ENCODE results near the gene DNMT3B.
A peak's percentile ranks its signal among the peaks of the same experiment; 100 is the strongest.

DNA sequence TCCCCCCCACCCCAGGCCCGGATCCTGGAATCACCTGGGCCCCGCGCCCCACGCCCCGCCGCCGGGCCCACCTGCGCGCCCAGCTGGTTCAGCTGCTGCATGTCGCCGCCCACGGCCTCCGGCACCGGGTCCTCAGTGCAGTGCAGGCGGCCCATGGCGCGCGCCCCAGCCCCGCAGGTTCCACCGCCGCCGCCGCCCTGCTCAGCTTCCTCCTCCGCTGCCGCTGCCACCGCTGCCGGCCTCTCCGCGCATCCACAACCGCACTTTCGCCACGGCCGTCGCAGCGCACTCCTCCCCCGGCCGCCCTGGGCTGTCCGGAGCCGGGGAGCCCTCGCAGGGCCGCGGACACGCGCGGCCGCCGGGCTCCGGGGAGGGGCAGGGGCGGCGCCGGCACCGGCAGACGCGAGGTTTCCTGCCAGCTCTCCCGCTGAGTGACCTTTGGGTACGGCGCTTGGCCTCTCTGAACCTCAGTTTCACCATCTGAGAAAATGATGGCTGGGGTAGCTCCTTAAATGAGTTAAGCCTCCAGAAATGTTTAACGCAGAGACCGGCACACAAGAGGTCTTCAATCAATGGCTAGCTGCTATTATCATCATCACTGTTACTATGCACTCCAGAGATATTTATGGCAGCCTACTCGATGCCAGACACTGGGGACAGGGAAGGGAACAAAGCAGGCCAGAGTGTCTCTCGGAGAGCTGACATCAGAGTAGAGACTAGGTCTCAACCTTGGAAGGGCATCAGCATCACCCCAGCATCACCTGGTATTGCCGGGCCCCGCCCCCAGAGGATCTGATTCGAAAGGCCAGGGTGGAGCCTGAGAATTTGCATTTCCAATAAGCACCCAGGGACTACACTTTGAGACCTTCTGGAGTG, 18.7 kb upstream of the DNMT3B start, which contains the start of gene COMMD7:
- TF ChIP-seq, protein P1, sequence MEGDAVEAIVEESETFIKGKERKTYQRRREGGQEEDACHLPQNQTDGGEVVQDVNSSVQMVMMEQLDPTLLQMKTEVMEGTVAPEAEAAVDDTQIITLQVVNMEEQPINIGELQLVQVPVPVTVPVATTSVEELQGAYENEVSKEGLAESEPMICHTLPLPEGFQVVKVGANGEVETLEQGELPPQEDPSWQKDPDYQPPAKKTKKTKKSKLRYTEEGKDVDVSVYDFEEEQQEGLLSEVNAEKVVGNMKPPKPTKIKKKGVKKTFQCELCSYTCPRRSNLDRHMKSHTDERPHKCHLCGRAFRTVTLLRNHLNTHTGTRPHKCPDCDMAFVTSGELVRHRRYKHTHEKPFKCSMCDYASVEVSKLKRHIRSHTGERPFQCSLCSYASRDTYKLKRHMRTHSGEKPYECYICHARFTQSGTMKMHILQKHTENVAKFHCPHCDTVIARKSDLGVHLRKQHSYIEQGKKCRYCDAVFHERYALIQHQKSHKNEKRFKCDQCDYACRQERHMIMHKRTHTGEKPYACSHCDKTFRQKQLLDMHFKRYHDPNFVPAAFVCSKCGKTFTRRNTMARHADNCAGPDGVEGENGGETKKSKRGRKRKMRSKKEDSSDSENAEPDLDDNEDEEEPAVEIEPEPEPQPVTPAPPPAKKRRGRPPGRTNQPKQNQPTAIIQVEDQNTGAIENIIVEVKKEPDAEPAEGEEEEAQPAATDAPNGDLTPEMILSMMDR (IDR thresholded peaks at IDR 0.05): no peak
- TF ChIP-seq POLR2A (IDR thresholded peaks at IDR 0.05): peak; percentile 24 to 37

All from adrenal gland (tissue), 5 donors.